HG03066 (cell line): Measurements from ENCODE around the gene ATAD5.

Source experiments
- ATAC-seq: cut with Tn5 transposase; IDR thresholded peaks from one replicate; pipeline ENCODE4 v1.9.1; 2021; ENCODE audit warnings: low read depth; ENCODE audit not compliant: unreplicated experiment

Gene ATAD5

DNA sequence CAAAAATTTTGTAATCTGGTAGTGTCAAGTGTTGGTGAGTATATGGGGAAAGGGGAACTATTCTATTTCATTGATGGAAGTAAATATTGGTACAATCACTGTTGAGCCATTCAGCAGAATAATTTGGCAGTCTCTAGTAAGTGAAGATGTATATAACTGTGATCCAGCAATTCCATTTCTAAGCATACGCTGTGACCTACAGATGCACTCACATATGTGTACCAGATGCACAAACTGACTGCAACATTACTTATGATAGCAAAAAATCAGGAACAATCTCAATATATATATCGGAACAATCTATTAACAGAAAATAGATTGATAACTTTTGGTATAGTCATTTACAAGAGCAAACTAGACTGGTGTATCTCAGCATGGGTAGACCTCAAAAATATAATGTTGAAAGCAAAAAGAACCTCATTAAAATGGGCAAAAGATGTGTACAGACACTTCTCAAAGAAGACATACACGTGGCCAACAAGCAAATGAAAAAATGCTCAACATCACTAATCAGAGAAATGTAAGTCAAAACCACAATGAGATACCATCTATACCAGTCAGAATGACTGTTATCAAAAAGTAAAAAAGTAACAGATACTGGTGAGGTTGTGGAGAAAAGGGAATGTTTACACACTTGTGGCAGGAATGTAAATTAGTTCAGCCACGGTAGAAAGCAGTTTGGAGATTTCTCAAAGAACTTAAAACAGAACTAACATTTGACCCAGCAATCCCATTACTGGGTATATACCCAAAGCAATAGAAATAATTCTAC lies 110.7 kb downstream of the ATAD5 start:
- ATAC-seq, result no peak
